AG10803 (cell line): ENCODE measurements around the gene ZIC5.
A peak's percentile ranks its signal among the peaks of the same experiment; 100 is the strongest.

Experiments used
- DNase-seq: peaks from one replicate; pipeline ENCODE4 v3.0.0; 2010; ENCODE audit warnings: low read depth
- H3K4me3 ChIP-seq: 2 replicates; pipeline ENCODE4 v1.5.1; 2011; ENCODE audit warnings: mild to moderate bottlenecking, low read length, control low read depth
- CTCF ChIP-seq: conservative IDR thresholded peaks from 2 replicates; pipeline ENCODE4 v1.5.1; 2011; ENCODE audit warnings: mild to moderate bottlenecking, low read length, control low read depth, inconsistent platforms

ZIC5 gene

GRCh38 chr13:99923877-99924582 is 47.5 kb downstream of the ZIC5 start:
- H3K4me3 ChIP-seq: no peak overlapping the region
- no peak for TF ChIP-seq CTCF
- DNase-seq: no peak

GRCh38 chr13:99922631-99923404 is 48.7 kb downstream of the ZIC5 start:
- DNase-seq: no peak
- no peak overlapping the region for H3K4me3 ChIP-seq
- TF ChIP-seq CTCF: no peak

GRCh38 chr13:99919132-99919531 is 52.4 kb downstream of the ZIC5 start:
- no peak for TF ChIP-seq CTCF
- no peak for DNase-seq
- H3K4me3 ChIP-seq: no peak overlapping the region

- peak; percentile 75 for DNase-seq
- no peak overlapping the region for H3K4me3 ChIP-seq
- peak; percentile 100 for TF ChIP-seq CTCF
These were observed 55.0 kb downstream of the ZIC5 start for GRCh38 chr13:99916366-99917103.

GRCh38 chr13:99913167-99913566 is 58.4 kb downstream of the ZIC5 start:
- DNase-seq: no peak
- no peak for TF ChIP-seq CTCF
- H3K4me3 ChIP-seq: no peak overlapping the region
